ENCODE data around the gene DACH2. TPM values are rescaled to one million over a fixed set of nuclear protein-coding genes. Genes with fewer than 3 reads are reported as not detected.

Gene DACH2
- total and polyA plus RNA-seq, 9 donors: 0.10 to 2.9 (median 0.71) TPM

DNA sequence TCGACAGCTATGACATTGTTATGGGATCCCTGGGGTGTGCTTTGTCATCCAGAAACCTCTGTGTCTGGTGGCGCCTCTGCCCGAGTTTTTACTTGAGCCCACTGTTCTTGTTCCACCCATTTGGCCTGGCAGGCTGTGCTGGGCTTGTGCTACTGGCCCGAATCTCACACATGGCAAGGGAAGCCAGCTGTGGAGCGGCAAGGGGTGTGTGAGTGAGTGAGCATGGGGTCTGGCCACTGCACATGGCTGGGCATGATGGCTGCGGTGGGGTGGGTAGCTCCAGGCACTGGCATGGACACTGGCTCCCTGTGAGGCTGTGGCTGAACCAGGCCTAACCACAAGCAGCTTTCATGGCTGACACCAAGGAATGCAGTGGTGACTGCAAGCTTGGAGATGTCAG, 89.2 kb downstream of the DACH2 start:
- no peak overlapping the region for H3K4me3 ChIP-seq (ENCODE audit: low read length)
- no peak overlapping the region for H3K27ac ChIP-seq (ENCODE audit: low read length)
- no peak for DNase-seq
- no peaks in the 10 kb centered on the region for H3K36me3 ChIP-seq (ENCODE audit: control insufficient read depth, insufficient read depth, low read length)
- H3K4me1 ChIP-seq (ENCODE audit: control insufficient read depth, insufficient read depth, low read length): no peaks in the 10 kb centered on the region
- 52% methylated on average over 5 of the region's 6 CpGs for WGBS (ENCODE audit: insufficient coverage)
- peaks cover 2% of the 10 kb centered on the region for H3K27me3 ChIP-seq (ENCODE audit: control insufficient read depth, insufficient read depth, low read length)
- H3K9me3 ChIP-seq (replicated peaks; ENCODE audit: control insufficient read depth, low read depth, low read length): peaks cover 10% of the 10 kb centered on the region

DNA sequence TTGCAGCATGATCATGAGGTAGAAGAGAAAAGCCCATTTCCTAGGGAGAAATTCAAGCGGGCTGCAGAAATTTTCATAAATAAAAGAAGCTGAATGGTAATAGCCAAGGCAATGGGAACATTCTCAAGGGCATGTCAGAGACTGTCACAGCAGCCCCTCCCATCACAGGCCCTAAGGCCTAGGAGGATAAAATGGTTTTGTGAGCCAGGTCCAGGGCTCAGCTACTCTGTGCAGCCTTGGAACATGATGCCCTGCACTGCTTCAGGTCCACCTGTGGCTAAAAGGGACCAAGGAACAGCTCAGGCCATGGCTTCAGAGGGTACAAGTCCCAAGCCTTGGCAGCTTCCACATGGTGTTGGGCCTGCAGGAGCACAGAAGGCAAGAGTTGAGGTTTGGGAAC, 93.3 kb downstream of the DACH2 start:
- peaks cover 10% of the 10 kb centered on the region for H3K9me3 ChIP-seq (replicated peaks; ENCODE audit: control insufficient read depth, low read depth, low read length)
- DNase-seq: no peak
- no peaks in the 10 kb centered on the region for H3K4me1 ChIP-seq (ENCODE audit: control insufficient read depth, insufficient read depth, low read length)
- H3K4me3 ChIP-seq (ENCODE audit: low read length): no peak overlapping the region
- no peaks in the 10 kb centered on the region for H3K36me3 ChIP-seq (ENCODE audit: control insufficient read depth, insufficient read depth, low read length)
- no peak overlapping the region for H3K27ac ChIP-seq (ENCODE audit: low read length)
- no CpG with 5 or more reads among the region's 1 CpG for WGBS (ENCODE audit: insufficient coverage)
- peaks cover 2% of the 10 kb centered on the region for H3K27me3 ChIP-seq (ENCODE audit: control insufficient read depth, insufficient read depth, low read length)

DNA sequence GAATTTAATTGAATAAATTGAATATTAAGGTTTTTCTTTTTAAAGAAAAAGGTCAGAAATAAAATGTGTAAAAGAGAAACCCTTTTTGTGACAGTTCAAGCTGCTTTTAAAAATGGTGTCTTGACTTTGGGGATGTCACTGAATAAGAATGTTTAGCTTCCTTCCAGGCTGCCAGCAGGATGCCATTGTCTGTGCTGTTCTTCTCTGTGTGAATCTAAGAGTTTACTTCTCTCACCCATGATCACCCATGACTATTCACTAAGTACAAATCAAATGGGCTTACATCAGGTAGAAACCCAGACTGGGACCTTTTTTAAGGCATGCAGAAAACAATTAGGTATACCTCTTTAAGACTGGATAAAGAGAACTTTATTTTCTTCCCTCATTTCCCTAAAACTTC, 115.3 kb downstream of the DACH2 start:
- Histone ChIP-seq H3K4me1 (ENCODE audit: control insufficient read depth, insufficient read depth, low read length) (no peaks in the 10 kb centered on the region), H3K27me3 (ENCODE audit: control insufficient read depth, insufficient read depth, low read length) (no peaks in the 10 kb centered on the region), H3K9me3 (replicated peaks; ENCODE audit: control insufficient read depth, low read depth, low read length) (no peaks in the 10 kb centered on the region), H3K4me3 (ENCODE audit: low read length) (no peak overlapping the region), H3K36me3 (ENCODE audit: control insufficient read depth, insufficient read depth, low read length) (no peaks in the 10 kb centered on the region), H3K27ac (ENCODE audit: low read length) (no peak overlapping the region)
- DNase-seq: no peak

DNA sequence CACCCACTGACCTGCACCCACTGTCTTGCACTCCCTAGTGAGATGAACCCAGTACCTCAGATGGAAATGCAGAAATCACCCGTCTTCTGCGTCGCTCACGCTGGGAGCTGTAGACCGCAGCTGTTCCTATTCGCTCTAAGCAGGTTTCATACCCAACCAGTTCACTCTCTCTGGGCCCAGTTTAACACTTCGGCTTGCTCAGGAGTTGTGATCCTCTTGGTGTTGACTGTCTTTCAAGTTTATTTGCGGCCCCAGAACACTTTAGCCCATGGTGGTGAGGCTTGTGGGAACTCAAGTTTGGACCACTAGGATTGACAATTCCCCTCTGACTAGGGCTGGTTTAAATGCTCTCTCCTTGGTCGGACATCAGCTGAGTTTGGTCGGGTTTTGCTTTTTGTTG, 147.0 kb downstream of the DACH2 start:
- Histone ChIP-seq H3K36me3 (ENCODE audit: control insufficient read depth, insufficient read depth, low read length) (no peaks in the 10 kb centered on the region), H3K27me3 (ENCODE audit: control insufficient read depth, insufficient read depth, low read length) (no peaks in the 10 kb centered on the region), H3K27ac (ENCODE audit: low read length) (no peak overlapping the region), H3K9me3 (replicated peaks; ENCODE audit: control insufficient read depth, low read depth, low read length) (peaks cover 2% of the 10 kb centered on the region), H3K4me1 (ENCODE audit: control insufficient read depth, insufficient read depth, low read length) (no peaks in the 10 kb centered on the region), H3K4me3 (ENCODE audit: low read length) (no peak overlapping the region)
- no peak for DNase-seq
- 85% methylated on average over 5 of the region's 10 CpGs for WGBS (ENCODE audit: insufficient coverage)

GRCh38 chrX:86322913-86323312, 174.7 kb downstream of the DACH2 start:
- Histone ChIP-seq H3K27me3 (ENCODE audit: control insufficient read depth, insufficient read depth, low read length) (no peaks in the 10 kb centered on the region), H3K4me1 (ENCODE audit: control insufficient read depth, insufficient read depth, low read length) (no peaks in the 10 kb centered on the region), H3K9me3 (replicated peaks; ENCODE audit: control insufficient read depth, low read depth, low read length) (peaks cover 29% of the 10 kb centered on the region), H3K4me3 (ENCODE audit: low read length) (no peak overlapping the region), H3K36me3 (ENCODE audit: control insufficient read depth, insufficient read depth, low read length) (no peaks in the 10 kb centered on the region), H3K27ac (ENCODE audit: low read length) (no peak overlapping the region)
- DNase-seq: no peak
- WGBS (ENCODE audit: insufficient coverage): no CpG with 5 or more reads among the region's 3 CpGs

DNA sequence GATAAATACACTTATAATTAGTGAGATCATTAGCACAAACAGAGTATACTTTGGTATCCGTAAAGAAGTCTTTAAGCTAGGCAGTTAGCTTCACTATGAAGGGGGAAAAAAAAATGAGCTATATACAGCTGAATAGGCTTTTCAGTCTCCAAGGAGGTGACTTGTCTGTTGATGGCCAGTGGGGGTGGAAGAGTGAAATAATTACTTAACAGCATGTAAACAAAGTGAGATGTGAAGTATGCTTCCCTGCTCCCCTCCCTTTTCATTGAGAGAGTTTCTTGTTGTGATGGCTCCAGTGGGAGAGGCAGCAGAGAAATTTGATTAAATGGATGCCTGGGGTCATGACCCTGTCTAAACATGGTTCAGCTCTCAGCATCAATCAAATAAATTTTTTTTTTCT, 180.9 kb downstream of the DACH2 start:
- Histone ChIP-seq H3K27ac (ENCODE audit: low read length) (no peak overlapping the region), H3K9me3 (replicated peaks; ENCODE audit: control insufficient read depth, low read depth, low read length) (no peaks in the 10 kb centered on the region)
- WGBS (ENCODE audit: insufficient coverage): no CpG with 5 or more reads among the region's 1 CpG

GRCh38 chrX:86348669-86349068, 200.4 kb downstream of the DACH2 start:
- H3K4me1 ChIP-seq (ENCODE audit: control insufficient read depth, insufficient read depth, low read length): no peaks in the 10 kb centered on the region
- DNase-seq: no peak
- H3K27me3 ChIP-seq (ENCODE audit: control insufficient read depth, insufficient read depth, low read length): peaks cover 4% of the 10 kb centered on the region
- H3K27ac ChIP-seq (ENCODE audit: low read length): no peak overlapping the region
- WGBS (ENCODE audit: insufficient coverage): 40% methylated on average over 1 of the region's 4 CpGs
- H3K36me3 ChIP-seq (ENCODE audit: control insufficient read depth, insufficient read depth, low read length): no peaks in the 10 kb centered on the region
- no peak overlapping the region for H3K4me3 ChIP-seq (ENCODE audit: low read length)
- no peaks in the 10 kb centered on the region for H3K9me3 ChIP-seq (replicated peaks; ENCODE audit: control insufficient read depth, low read depth, low read length)

More for the DNA sequence above, 180.9 kb downstream of the DACH2 start:
- DNase-seq: no peak
- no peaks in the 10 kb centered on the region for H3K36me3 ChIP-seq (ENCODE audit: control insufficient read depth, insufficient read depth, low read length)
- no peak overlapping the region for H3K4me3 ChIP-seq (ENCODE audit: low read length)
- H3K4me1 ChIP-seq (ENCODE audit: control insufficient read depth, insufficient read depth, low read length): no peaks in the 10 kb centered on the region
- H3K27me3 ChIP-seq (ENCODE audit: control insufficient read depth, insufficient read depth, low read length): no peaks in the 10 kb centered on the region

GRCh38 chrX:86349115-86349514, 200.9 kb downstream of the DACH2 start:
- 71% methylated on average over 11 of the region's 11 CpGs for WGBS (ENCODE audit: insufficient coverage)

DNA sequence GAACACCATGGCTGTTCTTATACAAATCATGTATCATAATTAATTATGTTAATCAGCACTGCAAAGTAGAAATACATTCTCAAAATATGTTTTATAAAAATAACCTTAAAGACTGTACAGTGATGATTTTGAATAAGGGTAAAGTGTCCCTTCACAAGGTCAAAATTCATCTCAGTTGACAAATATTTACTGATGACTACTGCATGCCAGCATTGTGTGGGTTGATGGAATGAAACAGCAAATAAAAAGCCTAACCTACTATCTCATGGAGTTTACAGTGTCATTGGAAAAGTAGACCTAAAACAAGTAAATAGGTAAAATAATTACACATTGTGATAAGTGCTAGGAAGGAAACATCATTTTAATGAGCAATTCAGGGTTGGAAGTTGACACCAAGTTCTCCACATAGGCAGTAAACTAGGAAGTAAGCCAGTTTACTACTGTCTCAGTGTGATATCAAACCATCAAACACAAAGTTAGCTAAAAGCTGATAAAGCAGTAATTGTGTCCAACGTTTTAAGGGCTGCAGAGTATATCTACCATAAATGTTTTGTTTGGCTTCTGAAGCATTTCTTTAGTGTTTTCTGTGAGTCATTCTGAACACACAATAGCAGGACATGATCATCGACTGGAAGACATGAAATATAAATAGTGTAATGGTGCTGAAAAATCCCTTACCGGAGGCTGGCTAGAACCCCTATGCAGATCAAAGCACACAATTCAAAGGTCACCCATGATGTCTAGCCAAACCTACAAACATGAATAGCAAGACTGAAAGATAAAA, 221.8 kb downstream of the DACH2 start:
- Histone ChIP-seq H3K4me3 (ENCODE audit: low read length) (no peak overlapping the region), H3K4me1 (ENCODE audit: control insufficient read depth, insufficient read depth, low read length) (no peaks in the 10 kb centered on the region), H3K27ac (ENCODE audit: low read length) (no peak overlapping the region), H3K9me3 (replicated peaks; ENCODE audit: control insufficient read depth, low read depth, low read length) (no peaks in the 10 kb centered on the region), H3K27me3 (ENCODE audit: control insufficient read depth, insufficient read depth, low read length) (no peaks in the 10 kb centered on the region), H3K36me3 (ENCODE audit: control insufficient read depth, insufficient read depth, low read length) (no peaks in the 10 kb centered on the region)
- DNase-seq: no peak
- no CpG with 5 or more reads among the region's 3 CpGs for WGBS (ENCODE audit: insufficient coverage)

More at GRCh38 chrX:86349115-86349514, 200.9 kb downstream of the DACH2 start:
- H3K27ac ChIP-seq (ENCODE audit: low read length): no peak overlapping the region
- H3K4me3 ChIP-seq (ENCODE audit: low read length): no peak overlapping the region
- H3K9me3 ChIP-seq (replicated peaks; ENCODE audit: control insufficient read depth, low read depth, low read length): no peaks in the 10 kb centered on the region
- H3K4me1 ChIP-seq (ENCODE audit: control insufficient read depth, insufficient read depth, low read length): no peaks in the 10 kb centered on the region
- H3K27me3 ChIP-seq (ENCODE audit: control insufficient read depth, insufficient read depth, low read length): peaks cover 4% of the 10 kb centered on the region
- DNase-seq: no peak
- H3K36me3 ChIP-seq (ENCODE audit: control insufficient read depth, insufficient read depth, low read length): no peaks in the 10 kb centered on the region

DNA sequence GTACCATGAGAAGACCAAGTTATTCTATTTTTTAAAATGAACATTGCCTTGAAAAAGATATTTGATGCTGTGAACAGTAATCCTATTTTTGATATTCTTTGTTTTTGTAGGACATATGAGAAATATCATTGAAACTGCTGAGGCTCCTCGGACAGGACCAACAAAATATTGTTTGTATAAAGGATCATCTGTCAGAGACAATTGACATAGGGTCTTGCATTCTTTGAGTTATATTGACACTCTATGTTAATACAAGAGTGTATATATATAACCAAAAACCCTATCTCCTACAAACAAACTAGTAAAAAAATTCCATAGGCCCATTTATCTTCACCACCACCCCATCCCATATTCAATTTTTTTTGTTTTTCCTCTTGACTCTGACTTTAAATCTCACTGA, 222.7 kb downstream of the DACH2 start:
- Histone ChIP-seq H3K27ac (ENCODE audit: low read length) (no peak overlapping the region), H3K9me3 (replicated peaks; ENCODE audit: control insufficient read depth, low read depth, low read length) (no peaks in the 10 kb centered on the region), H3K4me3 (ENCODE audit: low read length) (no peak overlapping the region), H3K27me3 (ENCODE audit: control insufficient read depth, insufficient read depth, low read length) (no peaks in the 10 kb centered on the region), H3K4me1 (ENCODE audit: control insufficient read depth, insufficient read depth, low read length) (no peaks in the 10 kb centered on the region), H3K36me3 (ENCODE audit: control insufficient read depth, insufficient read depth, low read length) (no peaks in the 10 kb centered on the region)
- no peak for DNase-seq
- WGBS (ENCODE audit: insufficient coverage): 60% methylated on average over 1 of the region's 1 CpG

GRCh38 chrX:86379209-86379608, 231.0 kb downstream of the DACH2 start:
- H3K4me1 ChIP-seq (ENCODE audit: control insufficient read depth, insufficient read depth, low read length): no peaks in the 10 kb centered on the region
- no peaks in the 10 kb centered on the region for H3K9me3 ChIP-seq (replicated peaks; ENCODE audit: control insufficient read depth, low read depth, low read length)
- DNase-seq: no peak
- no peak overlapping the region for H3K27ac ChIP-seq (ENCODE audit: low read length)
- H3K4me3 ChIP-seq (ENCODE audit: low read length): no peak overlapping the region
- no peaks in the 10 kb centered on the region for H3K36me3 ChIP-seq (ENCODE audit: control insufficient read depth, insufficient read depth, low read length)
- no peaks in the 10 kb centered on the region for H3K27me3 ChIP-seq (ENCODE audit: control insufficient read depth, insufficient read depth, low read length)
